H1 (cell line): ENCODE data around the gene ALG14. TPM values are rescaled to one million over a fixed set of nuclear protein-coding genes. Genes with fewer than 3 reads are reported as not detected.

Source experiments
- ASH2L ChIP-seq: fragments of 200-600, 300-600 bp; sonication (generic); IDR thresholded peaks from one replicate; pipeline ENCODE4 v1.7.1; 2017; ENCODE audit warnings: low read length
- CREB1 ChIP-seq: IDR thresholded peaks from 2 replicates; pipeline ENCODE4 v1.6.1; 2012; ENCODE audit warnings: inconsistent platforms
- E2F6 ChIP-seq: IDR thresholded peaks from 2 replicates; pipeline ENCODE4 v1.6.1; 2012; ENCODE audit warnings: inconsistent platforms
- EGR1 ChIP-seq: IDR thresholded peaks from 2 replicates; pipeline ENCODE4 v1.6.1; 2011; ENCODE audit warnings: low read depth, low read length, borderline replicate concordance
- POU5F1 ChIP-seq: IDR thresholded peaks from 2 replicates; pipeline ENCODE4 v1.6.1; 2011; ENCODE audit warnings: low read depth, mild to moderate bottlenecking, low read length, moderate library complexity
- RBBP5 ChIP-seq: IDR thresholded peaks from 2 replicates; pipeline ENCODE4 v1.7.1; 2012; ENCODE audit warnings: low read depth, mild to moderate bottlenecking, inconsistent platforms, low read length, moderate library complexity, borderline replicate concordance
- TBP ChIP-seq: IDR thresholded peaks from 2 replicates; pipeline ENCODE4 v1.6.1; 2011; ENCODE audit warnings: low read depth, low read length, improper control_type of control experiment
- TCF12 ChIP-seq: IDR thresholded peaks from 2 replicates; pipeline ENCODE4 v1.6.1; 2011; ENCODE audit warnings: low read depth, mild to moderate bottlenecking, low read length
- YY1 ChIP-seq: IDR thresholded peaks from 2 replicates; pipeline ENCODE4 v1.6.1; 2011; ENCODE audit warnings: low read depth, mild to moderate bottlenecking, low read length
- polyA plus RNA-seq, 7 experiments: library from polyadenylated mRNA; depleted of rRNA in 3 of 7; stranded (reverse) in 5 of 7; unstranded in 2 of 7; fragments of >200 nt in 5 of 7; fragments of 200-250 nt in 2 of 7; gene quantifications; 1 replicate in 5 of 7; 2 replicates in 1 of 7; 4 replicates in 1 of 7; pipeline versions ENCODE4 v1.2.1 to v1.2.3, GENCODE V29; 2011 to 2013; ENCODE audit warnings: missing spikeins in 2 of 7, mixed read lengths in 2 of 7
- total RNA-seq: library from RNA; stranded (reverse); fragmentation: NEBNext Ultra II Directional; extraction: Animal tissue kit (Norgen Biotek cat#: 25700); gene quantifications from 2 replicates; pipeline ENCODE4 v1.2.1, GENCODE V29; 2021
- TF ChIP-seq, protein P1 (sequence below): fragments of 300-600 bp; sonication (generic); IDR thresholded peaks from 2 replicates; pipeline ENCODE4 v1.7.1; 2012; ENCODE audit warnings: low read length, moderate library complexity, mild to moderate bottlenecking, inconsistent platforms; ENCODE audit not compliant: insufficient replicate concordance
- TF ChIP-seq, protein P2 (sequence below): IDR thresholded peaks from 2 replicates; pipeline ENCODE4 v1.6.1; 2011; ENCODE audit warnings: low read length, improper control_type of control experiment

ALG14 gene
- total and polyA plus RNA-seq, 2 of the 8 experiments (the other 6 are each of a cell fraction or from before 2014, with no cell fraction given), result 0.95 to 1.3 TPM

GRCh38 chr1:94998748-94999147 is 74.0 kb downstream of the ALG14 start (continued):
- TF ChIP-seq, protein P1, sequence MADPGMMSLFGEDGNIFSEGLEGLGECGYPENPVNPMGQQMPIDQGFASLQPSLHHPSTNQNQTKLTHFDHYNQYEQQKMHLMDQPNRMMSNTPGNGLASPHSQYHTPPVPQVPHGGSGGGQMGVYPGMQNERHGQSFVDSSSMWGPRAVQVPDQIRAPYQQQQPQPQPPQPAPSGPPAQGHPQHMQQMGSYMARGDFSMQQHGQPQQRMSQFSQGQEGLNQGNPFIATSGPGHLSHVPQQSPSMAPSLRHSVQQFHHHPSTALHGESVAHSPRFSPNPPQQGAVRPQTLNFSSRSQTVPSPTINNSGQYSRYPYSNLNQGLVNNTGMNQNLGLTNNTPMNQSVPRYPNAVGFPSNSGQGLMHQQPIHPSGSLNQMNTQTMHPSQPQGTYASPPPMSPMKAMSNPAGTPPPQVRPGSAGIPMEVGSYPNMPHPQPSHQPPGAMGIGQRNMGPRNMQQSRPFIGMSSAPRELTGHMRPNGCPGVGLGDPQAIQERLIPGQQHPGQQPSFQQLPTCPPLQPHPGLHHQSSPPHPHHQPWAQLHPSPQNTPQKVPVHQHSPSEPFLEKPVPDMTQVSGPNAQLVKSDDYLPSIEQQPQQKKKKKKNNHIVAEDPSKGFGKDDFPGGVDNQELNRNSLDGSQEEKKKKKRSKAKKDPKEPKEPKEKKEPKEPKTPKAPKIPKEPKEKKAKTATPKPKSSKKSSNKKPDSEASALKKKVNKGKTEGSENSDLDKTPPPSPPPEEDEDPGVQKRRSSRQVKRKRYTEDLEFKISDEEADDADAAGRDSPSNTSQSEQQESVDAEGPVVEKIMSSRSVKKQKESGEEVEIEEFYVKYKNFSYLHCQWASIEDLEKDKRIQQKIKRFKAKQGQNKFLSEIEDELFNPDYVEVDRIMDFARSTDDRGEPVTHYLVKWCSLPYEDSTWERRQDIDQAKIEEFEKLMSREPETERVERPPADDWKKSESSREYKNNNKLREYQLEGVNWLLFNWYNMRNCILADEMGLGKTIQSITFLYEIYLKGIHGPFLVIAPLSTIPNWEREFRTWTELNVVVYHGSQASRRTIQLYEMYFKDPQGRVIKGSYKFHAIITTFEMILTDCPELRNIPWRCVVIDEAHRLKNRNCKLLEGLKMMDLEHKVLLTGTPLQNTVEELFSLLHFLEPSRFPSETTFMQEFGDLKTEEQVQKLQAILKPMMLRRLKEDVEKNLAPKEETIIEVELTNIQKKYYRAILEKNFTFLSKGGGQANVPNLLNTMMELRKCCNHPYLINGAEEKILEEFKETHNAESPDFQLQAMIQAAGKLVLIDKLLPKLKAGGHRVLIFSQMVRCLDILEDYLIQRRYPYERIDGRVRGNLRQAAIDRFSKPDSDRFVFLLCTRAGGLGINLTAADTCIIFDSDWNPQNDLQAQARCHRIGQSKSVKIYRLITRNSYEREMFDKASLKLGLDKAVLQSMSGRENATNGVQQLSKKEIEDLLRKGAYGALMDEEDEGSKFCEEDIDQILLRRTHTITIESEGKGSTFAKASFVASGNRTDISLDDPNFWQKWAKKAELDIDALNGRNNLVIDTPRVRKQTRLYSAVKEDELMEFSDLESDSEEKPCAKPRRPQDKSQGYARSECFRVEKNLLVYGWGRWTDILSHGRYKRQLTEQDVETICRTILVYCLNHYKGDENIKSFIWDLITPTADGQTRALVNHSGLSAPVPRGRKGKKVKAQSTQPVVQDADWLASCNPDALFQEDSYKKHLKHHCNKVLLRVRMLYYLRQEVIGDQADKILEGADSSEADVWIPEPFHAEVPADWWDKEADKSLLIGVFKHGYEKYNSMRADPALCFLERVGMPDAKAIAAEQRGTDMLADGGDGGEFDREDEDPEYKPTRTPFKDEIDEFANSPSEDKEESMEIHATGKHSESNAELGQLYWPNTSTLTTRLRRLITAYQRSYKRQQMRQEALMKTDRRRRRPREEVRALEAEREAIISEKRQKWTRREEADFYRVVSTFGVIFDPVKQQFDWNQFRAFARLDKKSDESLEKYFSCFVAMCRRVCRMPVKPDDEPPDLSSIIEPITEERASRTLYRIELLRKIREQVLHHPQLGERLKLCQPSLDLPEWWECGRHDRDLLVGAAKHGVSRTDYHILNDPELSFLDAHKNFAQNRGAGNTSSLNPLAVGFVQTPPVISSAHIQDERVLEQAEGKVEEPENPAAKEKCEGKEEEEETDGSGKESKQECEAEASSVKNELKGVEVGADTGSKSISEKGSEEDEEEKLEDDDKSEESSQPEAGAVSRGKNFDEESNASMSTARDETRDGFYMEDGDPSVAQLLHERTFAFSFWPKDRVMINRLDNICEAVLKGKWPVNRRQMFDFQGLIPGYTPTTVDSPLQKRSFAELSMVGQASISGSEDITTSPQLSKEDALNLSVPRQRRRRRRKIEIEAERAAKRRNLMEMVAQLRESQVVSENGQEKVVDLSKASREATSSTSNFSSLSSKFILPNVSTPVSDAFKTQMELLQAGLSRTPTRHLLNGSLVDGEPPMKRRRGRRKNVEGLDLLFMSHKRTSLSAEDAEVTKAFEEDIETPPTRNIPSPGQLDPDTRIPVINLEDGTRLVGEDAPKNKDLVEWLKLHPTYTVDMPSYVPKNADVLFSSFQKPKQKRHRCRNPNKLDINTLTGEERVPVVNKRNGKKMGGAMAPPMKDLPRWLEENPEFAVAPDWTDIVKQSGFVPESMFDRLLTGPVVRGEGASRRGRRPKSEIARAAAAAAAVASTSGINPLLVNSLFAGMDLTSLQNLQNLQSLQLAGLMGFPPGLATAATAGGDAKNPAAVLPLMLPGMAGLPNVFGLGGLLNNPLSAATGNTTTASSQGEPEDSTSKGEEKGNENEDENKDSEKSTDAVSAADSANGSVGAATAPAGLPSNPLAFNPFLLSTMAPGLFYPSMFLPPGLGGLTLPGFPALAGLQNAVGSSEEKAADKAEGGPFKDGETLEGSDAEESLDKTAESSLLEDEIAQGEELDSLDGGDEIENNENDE, result no peak
- no peak for TF ChIP-seq TCF12
- TF ChIP-seq RBBP5, result no peak
- no peak for TF ChIP-seq YY1
- no peak for TF ChIP-seq ASH2L
- TF ChIP-seq TBP, result no peak
- TF ChIP-seq POU5F1, result no peak
- TF ChIP-seq, protein P2, sequence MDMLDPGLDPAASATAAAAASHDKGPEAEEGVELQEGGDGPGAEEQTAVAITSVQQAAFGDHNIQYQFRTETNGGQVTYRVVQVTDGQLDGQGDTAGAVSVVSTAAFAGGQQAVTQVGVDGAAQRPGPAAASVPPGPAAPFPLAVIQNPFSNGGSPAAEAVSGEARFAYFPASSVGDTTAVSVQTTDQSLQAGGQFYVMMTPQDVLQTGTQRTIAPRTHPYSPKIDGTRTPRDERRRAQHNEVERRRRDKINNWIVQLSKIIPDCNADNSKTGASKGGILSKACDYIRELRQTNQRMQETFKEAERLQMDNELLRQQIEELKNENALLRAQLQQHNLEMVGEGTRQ, result no peak
- TF ChIP-seq E2F6, result no peak
- no peak for TF ChIP-seq EGR1
- no peak for TF ChIP-seq CREB1
